Activated CD8-positive, alpha-beta memory T cell treated with anti-CD3 and anti-CD28 coated beads for 24 hours (primary cell): Measurements from ENCODE around the gene RAB44.

ENCODE experiments used
- DNase-seq: peaks from one replicate; pipeline ENCODE4 v3.0.0-alpha.2; 2020

Gene RAB44

GRCh38 chr6:36668591-36668990 is 29.0 kb upstream of the RAB44 start:
- DNase-seq = no peak

DNA sequence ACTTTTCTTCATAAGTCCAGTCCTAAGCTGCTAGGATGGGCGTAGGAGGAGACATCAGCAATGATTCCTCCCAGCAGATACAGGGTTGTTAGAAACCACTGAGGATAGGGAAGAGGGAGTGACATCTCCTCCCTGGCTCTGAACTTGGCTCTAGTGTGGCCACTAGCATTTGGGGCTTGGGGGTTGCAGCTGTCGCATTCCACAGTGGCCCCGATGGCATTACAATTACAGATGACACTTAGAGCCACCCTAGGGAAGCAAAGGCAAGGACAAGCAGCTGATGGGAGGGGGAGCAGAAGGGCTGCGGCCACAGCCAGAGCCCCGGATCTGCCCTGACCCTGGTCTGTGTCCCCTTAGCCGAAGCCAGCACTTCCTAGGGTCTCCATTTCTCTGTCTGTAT is 28.6 kb upstream of the RAB44 start:
- DNase-seq = no peak

DNA sequence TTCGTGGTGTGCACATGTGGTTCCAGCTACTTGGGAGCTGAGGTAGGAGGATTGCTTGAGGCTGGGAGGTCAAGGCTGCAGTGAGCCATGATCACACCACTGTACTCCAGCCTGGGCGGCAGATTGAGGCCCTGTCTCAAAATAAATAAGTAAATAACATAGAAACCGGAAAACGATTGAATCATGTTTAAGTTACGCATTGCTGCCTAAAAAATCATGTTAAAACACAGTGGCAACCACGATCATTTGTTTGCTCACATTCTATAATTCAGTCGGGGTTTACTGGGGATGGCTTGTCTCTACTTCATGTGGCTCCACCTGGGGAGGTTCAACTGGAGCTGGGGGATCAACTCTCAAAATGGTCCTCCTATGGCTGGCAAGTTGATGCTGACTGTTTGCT is 27.4 kb upstream of the RAB44 start:
- DNase-seq = no peak

GRCh38 chr6:36671687-36672375 is 25.8 kb upstream of the RAB44 start:
- no peak for DNase-seq

GRCh38 chr6:36673882-36674281 is 23.7 kb upstream of the RAB44 start:
- no peak for DNase-seq

DNA sequence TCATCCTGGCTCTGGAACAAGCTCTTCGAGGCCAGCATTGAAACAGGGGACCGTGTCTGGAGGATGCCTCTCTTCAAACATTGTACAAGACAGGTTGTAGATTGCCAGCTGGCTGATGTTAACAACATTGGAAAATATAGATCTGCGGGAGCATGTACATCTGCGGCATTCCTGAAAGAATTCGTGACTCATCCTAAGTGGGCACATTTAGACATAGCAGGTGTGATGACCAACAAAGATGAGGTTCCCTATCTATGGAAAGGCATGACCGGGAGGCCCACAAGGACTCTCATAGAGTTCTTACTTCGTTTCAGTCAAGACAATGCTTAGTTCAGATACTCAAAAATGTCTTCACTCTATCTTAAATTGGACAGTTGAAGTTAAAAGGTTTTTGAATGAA is 22.7 kb upstream of the RAB44 start:
- DNase-seq = no peak

DNA sequence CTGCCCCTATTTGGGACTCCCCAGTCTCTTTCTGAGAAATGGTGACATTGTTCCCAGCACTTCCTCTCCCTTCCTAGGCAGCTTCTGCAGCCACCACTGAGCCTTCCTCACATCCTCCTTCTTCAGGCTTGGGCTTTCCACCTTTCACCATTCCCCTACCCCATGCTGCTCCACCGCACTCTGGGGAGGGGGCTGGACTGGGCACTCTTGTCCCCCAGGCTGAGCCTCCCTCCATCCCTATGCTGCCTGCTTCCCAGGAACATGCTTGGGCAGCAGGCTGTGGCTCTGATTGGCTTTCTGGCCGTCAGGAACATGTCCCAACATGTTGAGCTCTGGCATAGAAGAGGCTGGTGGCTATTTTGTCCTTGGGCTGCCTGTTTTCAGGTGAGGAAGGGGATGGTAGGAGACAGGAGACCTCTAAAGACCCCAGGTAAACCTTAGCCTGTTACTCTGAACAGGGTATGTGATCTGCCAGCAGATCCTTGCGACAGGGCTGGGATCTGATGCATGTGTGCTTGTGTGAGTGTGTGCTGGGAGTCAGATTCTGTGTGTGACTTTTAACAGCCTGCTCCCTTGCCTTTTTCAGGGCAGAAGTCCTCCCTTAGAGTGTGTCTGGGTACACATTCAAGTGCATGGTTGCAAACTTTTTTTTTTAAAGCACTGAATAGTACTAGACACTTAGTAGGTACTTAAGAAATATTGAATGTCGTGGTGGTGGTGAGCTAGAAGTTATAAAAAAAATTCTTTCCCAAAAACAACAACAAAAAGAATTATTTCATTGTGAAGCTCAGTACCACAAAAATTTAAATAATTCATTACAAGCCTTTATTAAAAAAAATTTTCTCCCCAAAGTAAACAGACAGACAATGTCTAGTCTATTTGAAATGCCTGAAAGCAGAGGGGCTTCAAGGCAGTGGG is 21.2 kb upstream of the RAB44 start:
- DNase-seq = no peak

GRCh38 chr6:36677059-36677749 is 20.4 kb upstream of the RAB44 start:
- no peak for DNase-seq

- no peak for DNase-seq
Observed at GRCh38 chr6:36677753-36678487, 19.7 kb upstream of the RAB44 start.

DNA sequence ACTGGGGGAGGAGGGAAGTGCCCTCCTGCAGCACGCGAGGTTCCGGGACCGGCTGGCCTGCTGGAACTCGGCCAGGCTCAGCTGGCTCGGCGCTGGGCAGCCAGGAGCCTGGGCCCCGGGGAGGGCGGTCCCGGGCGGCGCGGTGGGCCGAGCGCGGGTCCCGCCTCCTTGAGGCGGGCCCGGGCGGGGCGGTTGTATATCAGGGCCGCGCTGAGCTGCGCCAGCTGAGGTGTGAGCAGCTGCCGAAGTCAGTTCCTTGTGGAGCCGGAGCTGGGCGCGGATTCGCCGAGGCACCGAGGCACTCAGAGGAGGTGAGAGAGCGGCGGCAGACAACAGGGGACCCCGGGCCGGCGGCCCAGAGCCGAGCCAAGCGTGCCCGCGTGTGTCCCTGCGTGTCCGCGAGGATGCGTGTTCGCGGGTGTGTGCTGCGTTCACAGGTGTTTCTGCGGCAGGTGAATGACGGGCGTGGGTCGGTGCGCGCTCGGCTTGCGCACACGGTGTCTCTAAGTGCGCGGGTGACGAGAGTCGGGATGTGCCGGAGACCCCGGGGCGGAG is 19.1 kb upstream of the RAB44 start, which contains the start of gene CDKN1A:
TSS of gene CDKN1A (plus strand) at position 227 of the 555 bp plus-strand sequence. CDS start 5,388 bp downstream, outside the sequence.
- peak; percentile 87 for DNase-seq

DNA sequence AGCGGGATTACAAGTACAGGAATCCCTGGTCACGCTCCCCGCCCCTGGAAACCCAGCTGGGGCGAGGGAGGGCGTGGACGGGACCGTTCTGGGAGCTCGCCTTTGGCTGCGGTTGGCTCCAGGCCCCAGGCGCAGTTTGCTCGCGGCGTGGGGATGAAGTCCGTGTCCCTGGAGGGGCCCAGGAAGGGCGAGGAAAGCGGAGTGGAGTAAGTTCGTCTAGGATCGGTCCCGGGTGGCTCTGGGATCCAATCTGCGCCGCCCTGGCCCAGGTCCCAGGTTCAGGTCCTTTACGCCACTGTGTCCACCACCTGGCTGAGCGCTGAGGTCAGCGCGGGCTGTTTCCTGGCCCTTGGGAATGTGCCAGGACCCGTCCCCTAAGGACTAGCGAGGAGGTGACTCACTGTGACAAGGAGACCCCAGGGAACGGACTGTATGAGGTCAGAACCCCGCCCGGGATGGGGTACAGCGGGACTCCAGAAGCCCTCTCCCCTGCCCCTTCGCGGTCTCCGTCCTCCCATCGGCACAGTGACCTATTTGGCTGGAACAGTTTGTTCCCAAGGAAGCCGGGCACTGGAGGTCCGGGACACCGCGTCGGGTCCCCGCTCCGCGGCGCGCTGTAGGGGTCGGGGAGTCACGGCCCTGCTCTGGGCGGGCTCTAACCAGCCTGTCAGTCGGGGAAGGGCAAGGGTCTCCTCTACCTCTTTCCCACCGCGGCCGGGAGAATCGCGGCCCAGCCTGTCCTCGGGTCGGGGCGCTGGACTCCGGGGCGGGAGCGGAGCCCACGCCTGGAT is 18.4 kb upstream of the RAB44 start:
- peak; percentile 74 for DNase-seq

GRCh38 chr6:36682328-36683144 is 15.1 kb upstream of the RAB44 start:
- DNase-seq = peak; percentile 64

GRCh38 chr6:36683145-36683655 is 14.4 kb upstream of the RAB44 start:
- DNase-seq = no peak

DNA sequence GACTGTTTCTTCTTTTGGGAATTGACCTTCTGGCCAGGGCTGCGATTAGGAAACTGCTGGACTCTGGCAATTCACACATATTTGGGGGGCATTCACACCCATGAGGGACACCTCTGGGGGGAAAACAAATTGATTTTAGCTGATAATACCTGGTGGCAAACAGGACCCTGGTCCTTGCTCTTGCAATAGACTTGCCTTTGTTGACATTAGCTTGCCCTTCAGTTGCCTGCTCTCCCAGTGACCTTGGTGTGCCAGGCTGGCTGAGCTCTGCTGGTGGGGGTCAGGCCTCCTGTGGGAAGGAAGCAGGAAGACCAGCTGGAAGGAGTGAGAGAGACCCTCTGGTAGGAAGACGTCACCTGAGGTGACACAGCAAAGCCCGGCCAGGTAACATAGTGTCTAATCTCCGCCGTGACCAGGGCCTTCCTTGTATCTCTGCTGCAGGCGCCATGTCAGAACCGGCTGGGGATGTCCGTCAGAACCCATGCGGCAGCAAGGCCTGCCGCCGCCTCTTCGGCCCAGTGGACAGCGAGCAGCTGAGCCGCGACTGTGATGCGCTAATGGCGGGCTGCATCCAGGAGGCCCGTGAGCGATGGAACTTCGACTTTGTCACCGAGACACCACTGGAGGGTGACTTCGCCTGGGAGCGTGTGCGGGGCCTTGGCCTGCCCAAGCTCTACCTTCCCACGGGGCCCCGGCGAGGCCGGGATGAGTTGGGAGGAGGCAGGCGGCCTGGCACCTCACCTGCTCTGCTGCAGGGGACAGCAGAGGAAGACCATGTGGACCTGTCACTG is 13.8 kb upstream of the RAB44 start:
- DNase-seq = no peak

DNA sequence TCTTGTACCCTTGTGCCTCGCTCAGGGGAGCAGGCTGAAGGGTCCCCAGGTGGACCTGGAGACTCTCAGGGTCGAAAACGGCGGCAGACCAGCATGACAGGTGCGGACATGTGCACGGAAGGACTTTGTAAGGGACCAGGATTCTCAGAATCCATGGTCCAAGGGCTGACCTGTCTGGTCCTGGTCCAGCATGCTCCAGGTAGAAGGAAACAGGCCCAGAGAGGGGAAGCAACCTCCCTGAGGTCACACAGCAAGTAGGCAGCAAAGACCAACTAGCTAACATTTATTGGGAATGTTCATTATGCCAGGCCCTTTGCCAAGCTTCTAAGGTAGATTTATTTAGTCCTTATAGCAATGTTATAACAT is 13.2 kb upstream of the RAB44 start:
- DNase-seq = no peak

GRCh38 chr6:36685166-36685924 is 12.3 kb upstream of the RAB44 start:
- no peak for DNase-seq

DNA sequence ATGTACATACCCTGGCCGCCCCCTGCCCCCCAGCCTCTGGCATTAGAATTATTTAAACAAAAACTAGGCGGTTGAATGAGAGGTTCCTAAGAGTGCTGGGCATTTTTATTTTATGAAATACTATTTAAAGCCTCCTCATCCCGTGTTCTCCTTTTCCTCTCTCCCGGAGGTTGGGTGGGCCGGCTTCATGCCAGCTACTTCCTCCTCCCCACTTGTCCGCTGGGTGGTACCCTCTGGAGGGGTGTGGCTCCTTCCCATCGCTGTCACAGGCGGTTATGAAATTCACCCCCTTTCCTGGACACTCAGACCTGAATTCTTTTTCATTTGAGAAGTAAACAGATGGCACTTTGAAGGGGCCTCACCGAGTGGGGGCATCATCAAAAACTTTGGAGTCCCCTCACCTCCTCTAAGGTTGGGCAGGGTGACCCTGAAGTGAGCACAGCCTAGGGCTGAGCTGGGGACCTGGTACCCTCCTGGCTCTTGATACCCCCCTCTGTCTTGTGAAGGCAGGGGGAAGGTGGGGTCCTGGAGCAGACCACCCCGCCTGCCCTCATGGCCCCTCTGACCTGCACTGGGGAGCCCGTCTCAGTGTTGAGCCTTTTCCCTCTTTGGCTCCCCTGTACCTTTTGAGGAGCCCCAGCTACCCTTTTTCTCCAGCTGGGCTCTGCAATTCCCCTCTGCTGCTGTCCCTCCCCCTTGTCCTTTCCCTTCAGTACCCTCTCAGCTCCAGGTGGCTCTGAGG is 11.5 kb upstream of the RAB44 start:
- no peak for DNase-seq
